IMR-90 (cell line): ENCODE measurements around the gene NAV2. TPM values are rescaled to one million over a fixed set of nuclear protein-coding genes. Genes with fewer than 3 reads are reported as not detected.

ENCODE experiments used
- ATAC-seq: fragments of 200-7000 bp; cut with Tn5 transposase; 2 replicates; pipeline ENCODE4 v1.9.1; 2020; ENCODE audit warnings: low read depth, mild to moderate bottlenecking, moderate library complexity
- BruUV-seq: library from RNA; stranded (reverse); fragments of 400-500 nt; replicated peaks from 2 replicates; lab custom pipeline; 2021; lab: Mats Ljungman, UMichigan
- CTCF ChIA-PET: fragments of 300-600 bp; formaldehyde crosslinking; extraction: SDS; loops from one replicate; lab custom pipeline; 2021; ENCODE audit warnings: antibody characterized with exemption; lab: Yijun Ruan, JAX
- POLR2A ChIA-PET: fragments of 300-600 bp; sonication (Branson Sonifier 250); formaldehyde crosslinking; loops from one replicate; lab custom pipeline; 2022; ENCODE audit warnings: antibody characterized with exemption; ENCODE audit not compliant: unreplicated experiment; lab: Charles Lee
- DNase-seq: peaks from one replicate; pipeline ENCODE4 v3.0.0; 2013
- H2AFZ ChIP-seq: replicated peaks from 2 replicates; pipeline ENCODE3; 2013; ENCODE audit warnings: low read length, mild to moderate bottlenecking; ENCODE audit not compliant: poor library complexity
- H2AK5ac ChIP-seq: 2 replicates; pipeline ENCODE4 v1.6.1; 2013; ENCODE audit warnings: low read depth, low read length, inconsistent platforms
- H2AK9ac ChIP-seq: replicated peaks from 2 replicates; pipeline ENCODE3; 2013; ENCODE audit warnings: mild to moderate bottlenecking, low read depth, low read length, moderate library complexity; ENCODE audit not compliant: poor library complexity
- H2BK120ac ChIP-seq: 2 replicates; pipeline ENCODE4 v1.6.1; 2013; ENCODE audit warnings: low read depth, low read length, inconsistent platforms
- H2BK15ac ChIP-seq: 3 replicates; pipeline ENCODE4 v1.6.1; 2013; ENCODE audit warnings: low read depth, low read length, inconsistent platforms
- H2BK20ac ChIP-seq: 2 replicates; pipeline ENCODE4 v1.6.1; 2013; ENCODE audit warnings: low read depth, mild to moderate bottlenecking, inconsistent platforms, low read length, moderate library complexity
- H2BK5ac ChIP-seq: 2 replicates; pipeline ENCODE4 v1.6.1; 2013; ENCODE audit warnings: mild to moderate bottlenecking, low read depth, low read length, inconsistent platforms; ENCODE audit not compliant: poor library complexity, severe bottlenecking
- H3K14ac ChIP-seq: replicated peaks from 2 replicates; pipeline ENCODE4 v1.6.1; 2013; ENCODE audit warnings: low read depth, low read length, inconsistent platforms
- H3K18ac ChIP-seq: 2 replicates; pipeline ENCODE4 v1.6.1; 2013; ENCODE audit warnings: low read depth, low read length, control low read depth
- H3K23ac ChIP-seq: 2 replicates; pipeline ENCODE4 v1.6.1; 2013; ENCODE audit warnings: low read depth, low read length, inconsistent platforms
- H3K27ac ChIP-seq: 2 replicates; pipeline ENCODE4 v1.5.1; 2013; ENCODE audit warnings: mild to moderate bottlenecking, control low read depth, low read length; ENCODE audit not compliant: insufficient read depth
- H3K27me3 ChIP-seq: 2 replicates; pipeline ENCODE4 v1.6.1; 2013; ENCODE audit warnings: low read length; ENCODE audit not compliant: control insufficient read depth, insufficient read depth
- H3K36me3 ChIP-seq: 2 replicates; pipeline ENCODE4 v1.6.1; 2013; ENCODE audit warnings: low read length, mixed read lengths; ENCODE audit not compliant: control insufficient read depth, insufficient read depth
- H3K4ac ChIP-seq: 2 replicates; pipeline ENCODE4 v1.6.1; 2013; ENCODE audit warnings: low read depth, low read length, inconsistent platforms
- H3K4me1 ChIP-seq: 2 replicates; pipeline ENCODE4 v1.6.1; 2013; ENCODE audit warnings: low read length, mixed read lengths; ENCODE audit not compliant: control insufficient read depth, insufficient read depth
- H3K4me2 ChIP-seq: 2 replicates; pipeline ENCODE4 v1.6.1; 2013; ENCODE audit warnings: low read depth, mild to moderate bottlenecking, control low read depth, low read length, moderate library complexity
- H3K4me3 ChIP-seq: 2 replicates; pipeline ENCODE4 v1.5.1; 2013; ENCODE audit warnings: low read depth, mild to moderate bottlenecking, control low read depth, low read length, moderate library complexity; ENCODE audit not compliant: insufficient read depth
- H3K56ac ChIP-seq: 2 replicates; pipeline ENCODE4 v1.6.1; 2013; ENCODE audit warnings: low read length, inconsistent platforms; ENCODE audit not compliant: insufficient read depth; ENCODE audit errors: extremely low read depth
- H3K79me1 ChIP-seq, 2 experiments: 2 replicates each; pipeline ENCODE4 v1.6.1; 2013; ENCODE audit warnings: low read length in 2 of 2, inconsistent platforms in 1 of 2, low read depth in 1 of 2
- H3K9ac ChIP-seq: 2 replicates; pipeline ENCODE4 v1.6.1; 2013; ENCODE audit warnings: low read depth, low read length, control low read depth
- H3K9me1 ChIP-seq: 2 replicates; pipeline ENCODE4 v1.6.1; 2013; ENCODE audit warnings: low read length, inconsistent platforms; ENCODE audit not compliant: insufficient read depth
- H3K9me3 ChIP-seq: 2 replicates; pipeline ENCODE4 v1.6.1; 2013; ENCODE audit warnings: low read length; ENCODE audit not compliant: control insufficient read depth, insufficient read depth
- H4K20me1 ChIP-seq: 2 replicates; pipeline ENCODE4 v1.6.1; 2013; ENCODE audit warnings: low read length, inconsistent platforms; ENCODE audit not compliant: insufficient read depth
- H4K5ac ChIP-seq: 2 replicates; pipeline ENCODE4 v1.6.1; 2013; ENCODE audit warnings: mild to moderate bottlenecking, low read depth, low read length, control low read depth
- H4K8ac ChIP-seq, 2 experiments: 2 replicates each; pipeline ENCODE4 v1.6.1; 2013; ENCODE audit warnings: low read depth in 2 of 2, low read length in 2 of 2, control low read depth in 1 of 2, inconsistent platforms in 1 of 2
- H4K91ac ChIP-seq: 2 replicates; pipeline ENCODE4 v1.6.1; 2013; ENCODE audit warnings: low read depth, low read length, inconsistent platforms; ENCODE audit not compliant: insufficient read depth
- CHD1 ChIP-seq: IDR thresholded peaks from 2 replicates; pipeline ENCODE4 v1.6.1; 2012; ENCODE audit warnings: low read depth, low read length, improper control_type of control experiment
- ELK1 ChIP-seq: fragments of 150-350 bp; IDR thresholded peaks from 2 replicates; pipeline ENCODE4 v1.6.1; 2016; ENCODE audit warnings: low read depth, mild to moderate bottlenecking, low read length, moderate library complexity, borderline replicate concordance
- MAZ ChIP-seq: IDR thresholded peaks from 2 replicates; pipeline ENCODE4 v1.6.1; 2012; ENCODE audit warnings: low read depth, mild to moderate bottlenecking, low read length, improper control_type of control experiment, moderate library complexity, borderline replicate concordance
- MXI1 ChIP-seq: IDR thresholded peaks from 2 replicates; pipeline ENCODE4 v1.6.1; 2012; ENCODE audit warnings: low read depth, mild to moderate bottlenecking, low read length, moderate library complexity, borderline replicate concordance
- NFE2L2 ChIP-seq: fragments of 150-350 bp; IDR thresholded peaks from 2 replicates; pipeline ENCODE4 v1.6.1; 2016; ENCODE audit warnings: low read depth, mild to moderate bottlenecking, low read length
- POLR2A ChIP-seq: IDR thresholded peaks from 2 replicates; pipeline ENCODE4 v1.6.1; 2012; ENCODE audit warnings: mild to moderate bottlenecking, low read depth, low read length
- RAD21 ChIP-seq: IDR thresholded peaks from 2 replicates; pipeline ENCODE4 v1.6.1; 2012; ENCODE audit warnings: low read length, improper control_type of control experiment
- RCOR1 ChIP-seq: IDR thresholded peaks from 2 replicates; pipeline ENCODE4 v1.6.1; 2012; ENCODE audit warnings: mild to moderate bottlenecking, low read length, improper control_type of control experiment; ENCODE audit not compliant: insufficient replicate concordance
- RFX5 ChIP-seq: IDR thresholded peaks from 2 replicates; pipeline ENCODE4 v1.8.0; 2012; ENCODE audit warnings: low read depth, mild to moderate bottlenecking, low read length, moderate library complexity
- WGBS, 2 experiments: methylation state at CpG; one replicate each; pipeline versions ENCODE4 v1.1.5 to v1.1.7; 2013; ENCODE audit warnings: missing lambda C conversion rate in 2 of 2; ENCODE audit not compliant: insufficient read length in 1 of 2; ENCODE audit errors: extremely low coverage in 2 of 2; 5-methylcytosine and 5-hydroxymethylcytosine counted together
- dilution Hi-C: fragments of 300-500 bp; cut with HindIII; formaldehyde crosslinking; loops from one replicate; pipeline ENCODE4 v1.14.3; 2018; ENCODE audit warnings: low sequenced_read_pairs; ENCODE audit not compliant: unreplicated experiment
- in situ Hi-C: fragments of 300-500 bp; cut with MboI; formaldehyde crosslinking; loops from 3 replicates; pipeline ENCODE4 v1.14.3; 2019; ENCODE audit warnings: low sequenced_read_pairs, inconsistent platforms, mixed read lengths
- intact Hi-C: fragments of 100-400 bp; cut with micrococcal nuclease; formaldehyde crosslinking; loops from 2 replicates; pipeline ENCODE4 v1.10.0; 2022
- polyA plus RNA-seq, 3 experiments: library from polyadenylated mRNA; depleted of rRNA; stranded (reverse); fragments of >200 nt; gene quantifications; 2 replicates each; pipeline ENCODE4 v1.2.3, GENCODE V29; 2012; ENCODE audit warnings: low replicate concordance in 1 of 3
- total RNA-seq: library from RNA; depleted of rRNA; stranded (reverse); fragments of >200 nt; gene quantifications from 2 replicates; pipeline ENCODE4 v1.2.3, GENCODE V29; 2012
- TF ChIP-seq, protein P1 (sequence below): fragments of 150-350 bp; IDR thresholded peaks from 2 replicates; pipeline ENCODE4 v1.6.1; 2017; ENCODE audit warnings: mild to moderate bottlenecking, antibody characterized with exemption, low read length, low read depth

The NAV2 gene
- total and polyA plus RNA-seq, 2 of the 4 experiments (the other 2 are of a cell fraction) = 4.5 to 12.6 TPM

DNA sequence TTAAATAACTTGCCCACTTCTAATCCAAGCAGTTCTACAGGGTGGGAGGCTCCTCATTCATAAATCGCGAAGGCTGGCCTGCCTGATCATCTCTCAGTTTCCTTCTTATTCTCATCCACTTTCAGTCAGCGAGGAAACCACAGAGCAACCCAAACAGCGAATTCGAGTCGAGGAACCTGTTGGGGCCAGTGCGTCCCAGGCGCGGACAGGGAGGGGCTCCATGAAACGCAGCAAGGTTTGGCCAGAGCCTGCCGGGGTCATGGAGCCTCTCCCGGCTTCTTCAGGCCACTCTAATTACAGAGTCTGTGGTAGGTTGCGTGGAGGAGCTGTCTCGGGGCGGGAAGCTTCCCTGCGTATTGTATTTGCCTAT is 741 bp upstream of the NAV2 start:
- H4K20me1 ChIP-seq = peaks cover 10% of the 10 kb centered on the region; the same call in 1 of the 2 replicates
- H2AK5ac ChIP-seq = peak overlapping the region; percentile 33; the same call in 1 of the 2 replicates
- no TSS peak for BruUV-seq
- peak overlapping the region; percentile 90 for H2BK120ac ChIP-seq
- peak overlapping the region; percentile 63 for H3K4me3 ChIP-seq
- peak overlapping the region; percentile 76 for H3K9ac ChIP-seq
- CTCF ChIA-PET = interaction anchor here (1.4 kb wide), 1 partner anchor 118 kb away, joined by 4 read pairs; no protein-coding TSS in a partner anchor
- peak overlapping the region; percentile 79 for H3K18ac ChIP-seq
- H3K4me2 ChIP-seq = peak overlapping the region; percentile 70
- peak overlapping the region; percentile 89 for H4K91ac ChIP-seq
- no peaks in the 10 kb centered on the region for H3K9me3 ChIP-seq
- POLR2A ChIA-PET = no interaction called here
- H2BK20ac ChIP-seq = peak overlapping the region; percentile 80
- no peaks in the 10 kb centered on the region for H3K27me3 ChIP-seq
- H3K4ac ChIP-seq = peak overlapping the region; percentile 90
- no peaks in the 10 kb centered on the region for H3K36me3 ChIP-seq
- H3K27ac ChIP-seq = peak overlapping the region; percentile 84
- peak overlapping the region; percentile 90 for H3K23ac ChIP-seq
- H2AFZ ChIP-seq = peak overlapping the region; percentile 73
- in situ Hi-C loops (no loop called here), dilution Hi-C loops (no loop called here), intact Hi-C loops (loop anchor here (1.0 to 5.0 kb wide), 3 partner anchors 32 to 148 kb away; no protein-coding TSS in a partner anchor)
- peak overlapping the region; percentile 77 for H2BK5ac ChIP-seq
- DNase-seq = no peak
- H3K79me1 ChIP-seq = peaks cover 20 to 40% of the 10 kb centered on the region in 2 experiments
- H4K8ac ChIP-seq = peak overlapping the region; percentile 85 to 94
- peak overlapping the region; percentile 79 for H2AK9ac ChIP-seq
- peaks cover 8% of the 10 kb centered on the region for H3K9me1 ChIP-seq
- H3K14ac ChIP-seq = peak overlapping the region; percentile 78
- H4K5ac ChIP-seq = peak overlapping the region; percentile 92
- peak overlapping the region; percentile 69 for H2BK15ac ChIP-seq
- TF ChIP-seq MXI1 (no peak), NFE2L2 (no peak), RAD21 (no peak), CHD1 (no peak), MAZ (no peak), POLR2A (no peak), RCOR1 (no peak), ELK1 (no peak), RFX5 (no peak)
- TF ChIP-seq, protein P1, sequence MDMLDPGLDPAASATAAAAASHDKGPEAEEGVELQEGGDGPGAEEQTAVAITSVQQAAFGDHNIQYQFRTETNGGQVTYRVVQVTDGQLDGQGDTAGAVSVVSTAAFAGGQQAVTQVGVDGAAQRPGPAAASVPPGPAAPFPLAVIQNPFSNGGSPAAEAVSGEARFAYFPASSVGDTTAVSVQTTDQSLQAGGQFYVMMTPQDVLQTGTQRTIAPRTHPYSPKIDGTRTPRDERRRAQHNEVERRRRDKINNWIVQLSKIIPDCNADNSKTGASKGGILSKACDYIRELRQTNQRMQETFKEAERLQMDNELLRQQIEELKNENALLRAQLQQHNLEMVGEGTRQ = no peak
- ATAC-seq = peak; percentile 3; the same call in 1 of the 2 replicates
- no CpG with 5 or more reads among the region's 16 CpGs for WGBS, 2 experiments
- peaks cover 19% of the 10 kb centered on the region for H3K4me1 ChIP-seq
- H3K56ac ChIP-seq = peak overlapping the region; percentile 55
